NCI-H1417 treated with DMSO at 0.1 percent for 48 hours (cell line): Measurements from ENCODE around the gene ADAMTS4.

Experiments
- DNase-seq: peaks from one replicate; lab custom pipeline; 2025; lab: John Stamatoyannopoulos, UW

ADAMTS4 gene

DNA sequence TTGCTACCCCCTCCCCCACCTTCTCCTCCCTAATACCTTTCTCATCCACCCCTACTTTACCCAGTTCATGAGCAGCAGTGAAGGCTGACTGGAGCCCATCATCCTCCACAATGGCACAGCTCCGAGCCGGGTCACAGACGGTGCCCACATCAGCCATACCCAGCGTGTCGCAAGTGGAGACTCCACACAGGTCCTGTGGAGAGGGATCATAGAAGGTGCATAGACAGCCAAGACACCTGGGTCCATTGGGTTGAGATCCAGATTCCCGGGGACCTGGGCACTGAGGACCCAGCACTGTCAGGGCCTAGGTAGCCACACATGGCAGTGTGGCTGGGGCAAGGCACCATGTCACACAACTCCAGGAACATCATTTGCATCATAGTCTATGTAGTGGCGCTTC lies 2.7 kb downstream of the ADAMTS4 start:
- no peak for DNase-seq

DNA sequence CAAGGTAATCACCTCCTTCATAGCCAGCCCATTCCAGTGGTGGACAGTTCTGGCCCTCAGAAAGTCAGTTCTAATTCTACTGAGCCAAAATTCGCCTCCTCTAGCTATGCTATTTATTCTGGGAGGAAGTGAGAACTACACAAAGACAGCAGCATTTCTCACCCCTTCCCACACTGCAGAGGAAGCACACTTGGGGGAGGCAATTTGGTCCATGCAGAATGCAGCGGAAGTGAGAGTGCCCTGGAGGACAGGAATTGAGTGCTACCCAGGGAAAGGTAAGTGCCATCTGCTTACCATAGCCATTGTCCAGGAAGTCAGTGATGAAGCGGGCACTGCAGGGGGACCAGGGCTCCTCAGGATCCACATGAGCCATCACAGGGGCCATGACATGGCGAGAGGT lies 3.7 kb downstream of the ADAMTS4 start:
- no peak for DNase-seq

GRCh38 chr1:161193561-161194235 lies 5.2 kb downstream of the ADAMTS4 start:
- DNase-seq, result no peak

GRCh38 chr1:161192476-161193465 lies 6.1 kb downstream of the ADAMTS4 start:
- DNase-seq, result peak; percentile 12

GRCh38 chr1:161191971-161192370 lies 6.9 kb downstream of the ADAMTS4 start:
- DNase-seq, result no peak

DNA sequence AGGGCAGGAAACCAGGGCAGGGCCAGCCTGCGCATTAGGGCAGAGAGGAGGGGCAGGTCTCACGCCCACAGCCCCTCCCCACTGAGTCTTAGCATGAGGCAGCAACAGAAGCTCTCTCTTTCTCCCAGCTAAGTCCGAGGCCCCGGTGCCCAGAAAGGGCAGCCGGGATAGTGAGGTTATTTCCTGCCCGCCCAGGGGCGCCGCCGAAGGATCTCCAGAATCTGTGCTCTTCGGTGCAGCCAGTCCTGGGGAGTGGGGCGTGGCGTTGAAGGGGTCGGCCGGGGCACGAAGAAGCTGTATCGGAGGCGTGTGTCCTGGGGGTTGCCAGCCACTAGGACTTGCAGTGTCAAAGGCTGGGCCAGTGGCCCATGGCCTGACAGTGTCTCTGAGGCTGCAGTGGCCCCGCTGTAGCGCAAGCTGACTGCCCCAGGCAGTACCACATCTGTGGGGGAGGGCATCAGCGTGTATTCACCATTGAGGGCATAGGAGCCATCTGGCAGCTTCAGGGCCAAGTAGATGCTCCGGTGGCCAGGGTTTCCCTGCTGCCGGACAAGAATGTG lies 7.8 kb downstream of the ADAMTS4 start:
- no peak for DNase-seq

DNA sequence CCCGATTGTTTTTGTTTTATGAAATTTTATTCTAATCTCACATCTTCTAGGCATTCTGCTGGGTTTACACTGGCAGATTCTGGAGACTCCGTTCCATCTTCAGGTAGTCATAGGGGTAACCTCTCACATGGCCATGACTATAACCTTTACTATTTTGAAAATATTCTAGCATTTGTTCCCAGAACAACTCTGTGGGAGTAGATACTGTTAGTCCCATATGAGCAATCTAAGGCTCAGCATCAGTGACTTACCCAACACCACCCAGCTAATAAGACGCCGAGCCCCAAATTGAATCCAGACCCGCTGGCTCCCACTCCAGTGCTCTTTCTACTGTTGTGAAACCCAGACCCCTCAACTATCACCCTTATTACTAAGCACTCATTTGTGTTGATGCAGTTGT lies 9.8 kb downstream of the ADAMTS4 start:
- no peak for DNase-seq

DNA sequence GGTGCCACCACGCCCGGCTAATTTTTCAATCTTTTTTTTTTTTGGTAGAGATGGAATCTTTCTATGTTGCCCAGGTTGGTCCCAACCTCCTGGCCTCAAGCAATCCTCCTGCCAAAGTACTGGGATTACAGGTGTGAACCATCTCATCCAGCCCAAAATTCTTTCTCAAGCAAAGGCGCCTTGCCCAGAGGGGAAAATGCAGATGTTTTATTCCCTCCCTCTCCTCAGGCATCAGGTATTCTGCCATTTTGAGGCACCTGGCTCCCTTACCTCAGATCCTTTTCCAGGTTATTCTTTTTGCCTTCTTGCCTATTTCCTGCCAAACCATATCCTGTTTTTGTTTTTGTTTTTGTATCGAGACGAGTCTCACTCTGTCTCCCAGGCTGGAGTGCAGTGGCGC lies 10.5 kb downstream of the ADAMTS4 start:
- DNase-seq, result no peak

DNA sequence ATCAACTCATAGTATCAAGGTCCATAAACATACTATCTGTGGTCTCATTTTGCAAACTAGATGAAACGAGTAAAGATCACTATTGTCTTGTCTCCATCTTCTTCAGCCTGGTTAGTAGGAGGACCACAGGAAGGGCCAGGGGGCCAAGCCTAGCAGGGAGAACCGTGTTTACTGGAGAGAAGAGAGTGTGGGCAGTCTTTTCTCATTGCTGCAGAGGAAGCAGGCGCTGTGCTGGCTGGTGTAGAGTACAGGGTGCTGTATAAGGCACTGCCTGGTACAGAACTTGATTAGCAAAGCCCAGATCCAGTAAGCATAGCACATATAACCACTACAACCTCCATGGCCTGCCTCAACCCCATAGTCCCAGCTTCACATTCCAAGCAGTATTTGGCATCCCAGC lies 11.5 kb downstream of the ADAMTS4 start:
- no peak for DNase-seq

DNA sequence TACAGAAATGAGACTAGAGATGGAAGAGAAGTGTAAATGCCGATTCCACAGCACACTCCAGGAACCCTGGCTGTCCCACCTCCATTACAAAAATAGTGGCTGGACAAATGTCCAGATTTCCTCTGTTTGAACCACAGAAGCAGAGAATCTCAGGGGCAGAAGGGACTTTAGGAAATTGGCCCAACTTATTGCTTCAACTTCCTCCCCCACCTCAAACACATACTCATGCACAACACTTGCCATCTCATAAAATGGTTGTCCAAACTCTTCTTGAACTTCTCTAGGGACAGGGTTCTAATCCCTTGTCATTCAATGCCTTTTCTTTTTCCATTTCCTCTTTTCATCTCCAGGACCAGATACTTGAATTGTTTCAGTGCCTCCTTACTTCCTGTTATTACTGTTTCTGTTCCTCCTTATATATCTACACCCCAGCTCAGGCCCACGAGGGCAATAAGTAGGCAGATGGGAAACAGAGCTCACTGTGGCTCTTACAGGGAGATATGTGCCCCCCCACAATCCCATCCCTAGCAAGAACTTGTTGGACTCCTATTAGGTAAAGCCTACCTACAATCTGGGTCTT lies 13.0 kb downstream of the ADAMTS4 start:
- DNase-seq, result no peak

GRCh38 chr1:161185282-161185682 lies 13.6 kb downstream of the ADAMTS4 start:
- DNase-seq, result no peak

GRCh38 chr1:161182214-161182613 lies 16.6 kb downstream of the ADAMTS4 start:
- no peak for DNase-seq

GRCh38 chr1:161180639-161181038 lies 18.2 kb downstream of the ADAMTS4 start:
- DNase-seq, result no peak

DNA sequence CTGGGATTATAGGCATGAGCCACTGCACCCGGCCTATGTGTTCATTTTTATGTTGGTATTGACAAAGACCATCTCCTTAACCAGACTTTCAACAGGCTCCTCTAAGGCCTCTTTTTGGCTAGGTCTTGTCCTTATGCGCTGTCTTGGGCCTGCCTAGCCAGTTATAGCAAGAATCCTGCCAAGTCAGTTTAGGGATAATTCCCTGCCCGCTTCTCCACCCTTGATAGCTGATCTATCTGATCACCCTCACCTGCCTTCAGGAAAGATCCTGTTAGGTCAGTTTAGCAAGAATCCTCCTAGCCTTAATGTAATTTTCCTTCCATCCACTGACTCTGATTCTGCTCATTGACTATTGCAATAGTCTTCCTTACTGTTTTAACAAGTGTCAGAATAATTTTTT lies 19.2 kb downstream of the ADAMTS4 start:
- no peak for DNase-seq

DNA sequence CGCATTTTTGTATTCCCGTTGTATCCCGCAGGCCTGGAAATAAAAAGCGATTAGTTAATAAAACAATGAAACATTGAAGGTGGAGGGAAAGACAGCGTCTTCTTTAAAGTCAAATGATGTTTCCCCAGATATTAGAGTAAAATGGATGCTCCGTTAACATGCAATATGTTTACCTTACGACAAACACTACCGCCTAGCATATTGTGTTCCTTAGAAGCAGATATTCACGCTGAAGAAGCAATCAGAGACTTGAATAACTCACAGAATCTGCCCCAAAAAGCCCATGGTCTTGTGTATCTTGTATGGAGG lies 21.0 kb downstream of the ADAMTS4 start:
- peak; percentile 76 for DNase-seq

- DNase-seq, result peak; percentile 76
Measured at GRCh38 chr1:161177112-161177935, 21.5 kb downstream of the ADAMTS4 start, which contains the start of gene B4GALT3. Gene B4GALT3 (minus strand): TSS chr1:161177507. CDS start chr1:161176060, 1,447 bp downstream.

GRCh38 chr1:161176468-161177111 lies 22.3 kb downstream of the ADAMTS4 start:
- DNase-seq, result no peak

DNA sequence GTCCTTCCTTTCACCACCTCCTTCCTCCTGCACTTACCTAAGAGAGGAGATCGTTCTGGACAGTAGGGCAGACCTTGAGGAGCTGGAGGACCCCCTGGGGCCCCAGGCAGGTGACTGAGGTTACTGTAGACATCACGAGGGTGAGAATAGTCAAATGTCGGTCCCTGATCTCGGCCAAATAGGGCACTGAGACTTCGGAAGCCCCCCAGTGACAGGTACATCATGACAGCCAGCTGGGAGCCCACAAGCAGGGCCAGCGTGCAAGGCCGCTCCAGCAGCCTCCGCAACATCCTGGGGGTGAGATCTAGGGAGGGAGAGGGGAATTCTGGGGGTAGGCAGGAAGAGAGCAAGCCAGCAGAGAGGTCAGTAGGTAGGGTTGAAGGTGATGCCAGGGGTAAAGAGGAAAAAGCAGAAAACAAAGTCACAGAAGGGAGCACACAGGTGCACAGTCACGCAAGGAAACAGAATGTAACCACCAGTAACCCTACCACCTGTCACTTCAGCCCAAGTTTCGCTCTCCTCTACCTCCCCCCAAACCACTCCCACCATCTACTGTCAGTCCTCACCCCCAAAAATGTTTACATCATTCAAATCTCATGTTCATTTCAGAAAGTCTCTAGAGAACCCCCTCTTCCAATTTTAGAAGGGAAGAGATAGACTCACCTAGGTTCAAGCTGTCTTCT lies 22.9 kb downstream of the ADAMTS4 start:
- DNase-seq, result no peak

DNA sequence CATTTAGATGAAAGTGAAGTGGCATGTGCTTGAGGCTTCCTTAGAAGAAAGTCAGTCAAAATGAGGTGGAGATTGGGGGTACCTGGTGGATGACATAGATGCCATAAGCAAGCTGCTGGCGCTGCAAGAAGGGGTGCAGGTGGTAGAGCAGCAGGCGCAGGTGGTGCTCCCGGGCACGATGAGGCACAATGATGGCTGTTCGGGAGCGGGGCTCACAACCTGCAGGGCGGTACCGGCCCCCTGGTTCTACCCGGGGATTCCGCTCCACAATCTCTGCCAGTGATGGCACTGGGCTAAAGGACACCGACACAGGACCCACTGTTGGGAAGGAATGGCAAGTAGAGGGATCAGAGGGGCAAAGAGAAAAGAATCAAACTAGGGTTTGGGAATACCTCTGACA lies 23.9 kb downstream of the ADAMTS4 start:
- DNase-seq, result no peak

- no peak for DNase-seq
Measured at GRCh38 chr1:161173711-161174110, 25.1 kb downstream of the ADAMTS4 start.
